Epithelial cell of prostate (primary cell): ENCODE data around the gene LHFPL3.

Source experiments
- DNase-seq: peaks from one replicate; pipeline ENCODE4 v3.0.0-alpha.2; 2011; ENCODE audit warnings: low read depth, low spot score
- H3K27ac ChIP-seq: fragments of 450-650 bp; 2 replicates; pipeline ENCODE4 v1.5.1; 2017; ENCODE audit warnings: mild to moderate bottlenecking

LHFPL3 gene

GRCh38 chr7:104943502-104944343 lies 615.3 kb downstream of the LHFPL3 start:
- peak overlapping the region; percentile 99 for H3K27ac ChIP-seq
- no peak for DNase-seq

- peak overlapping the region; percentile 99 for H3K27ac ChIP-seq
- no peak for DNase-seq
Measured at GRCh38 chr7:104945599-104945956, 617.2 kb downstream of the LHFPL3 start.

GRCh38 chr7:104946338-104946737 lies 617.9 kb downstream of the LHFPL3 start:
- no peak for DNase-seq
- peak overlapping the region; percentile 99 for H3K27ac ChIP-seq

- DNase-seq: no peak
Measured at GRCh38 chr7:104950006-104950405, 621.6 kb downstream of the LHFPL3 start.

GRCh38 chr7:104950754-104951153 lies 622.4 kb downstream of the LHFPL3 start:
- no peak overlapping the region for H3K27ac ChIP-seq
- no peak for DNase-seq

More at GRCh38 chr7:104950006-104950405, 621.6 kb downstream of the LHFPL3 start:
- no peak overlapping the region for H3K27ac ChIP-seq

GRCh38 chr7:104951546-104951945 lies 623.1 kb downstream of the LHFPL3 start:
- DNase-seq: no peak
- no peak overlapping the region for H3K27ac ChIP-seq

- no peak for DNase-seq
- H3K27ac ChIP-seq: no peak overlapping the region
Measured at GRCh38 chr7:104955276-104955675, 626.9 kb downstream of the LHFPL3 start.
